COLO668 (cell line): ENCODE measurements around the gene TRAPPC2L.
"Not testable (repeated sequence)": the region's sequence is repeated elsewhere in the genome, so short reads cannot be mapped to it uniquely, and the experiment has no call there.

Experiments
- DNase-seq: peaks from one replicate; lab custom pipeline; 2025; ENCODE audit not compliant: unreplicated experiment; lab: John Stamatoyannopoulos, UW

The TRAPPC2L gene

DNA sequence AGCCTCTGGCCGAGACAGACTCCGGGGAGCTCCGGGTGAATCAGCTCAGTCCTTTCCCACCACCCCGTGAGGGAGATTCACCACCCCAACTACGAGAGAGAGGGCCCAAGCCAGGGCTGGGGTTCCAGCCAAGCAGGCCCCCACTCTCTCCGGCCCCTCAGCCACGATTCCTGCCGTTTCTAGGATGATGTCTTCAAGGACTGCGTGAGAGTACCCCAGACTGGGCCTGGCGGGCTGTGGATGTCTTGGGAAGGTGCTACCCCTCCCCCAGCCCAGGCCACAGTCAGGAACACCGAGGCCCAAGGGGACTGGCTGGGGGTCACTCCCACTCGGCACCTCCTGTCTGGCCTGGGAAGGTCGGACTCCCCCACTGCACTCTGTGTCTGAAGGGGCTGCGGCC lies 31.1 kb downstream of the TRAPPC2L start:
- no peak for DNase-seq

DNA sequence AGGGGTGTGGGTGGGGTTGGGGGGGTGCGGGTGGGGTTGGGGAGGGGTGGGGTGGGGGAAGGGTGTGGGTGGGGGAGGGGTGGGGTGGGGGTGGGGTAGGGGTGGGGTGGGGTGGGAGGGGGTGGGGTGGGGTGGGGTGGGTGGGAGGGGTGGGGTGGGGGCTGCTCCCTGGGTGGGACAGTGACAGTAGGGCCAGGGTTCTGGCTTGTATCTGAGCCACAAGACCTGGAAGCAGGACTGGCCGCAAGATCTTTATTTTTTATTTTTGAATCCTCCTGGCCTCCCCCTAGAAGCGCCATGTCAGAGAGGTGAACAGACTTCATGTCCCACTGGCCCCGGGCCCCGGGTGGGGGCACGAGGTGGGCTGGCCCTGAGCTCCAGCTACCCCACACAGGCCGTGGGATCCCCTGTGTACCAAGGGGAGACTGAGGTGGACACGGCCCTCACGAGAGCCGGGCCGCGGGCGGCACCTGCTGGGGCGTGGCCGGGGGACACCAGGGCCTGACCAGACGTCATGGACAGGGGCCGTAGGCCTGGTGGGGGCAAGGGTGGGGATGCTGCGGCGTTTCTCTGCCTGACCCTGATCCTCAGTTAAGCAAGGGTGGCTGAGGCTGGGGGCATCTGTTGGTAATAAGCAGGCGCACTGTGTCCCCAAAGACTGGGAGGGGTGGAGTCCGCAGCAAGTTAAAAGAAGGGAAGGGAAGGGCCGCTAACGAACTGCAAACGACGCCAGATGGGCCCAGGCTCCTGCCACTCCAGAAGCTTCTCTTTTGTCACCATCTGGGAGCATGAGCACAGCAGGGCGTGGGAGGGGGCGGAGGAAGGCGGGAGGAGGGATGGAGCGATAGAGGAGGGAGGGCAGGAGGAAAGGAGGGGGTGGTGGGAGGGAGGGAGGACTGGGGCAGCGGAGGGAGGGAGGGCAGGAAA lies 31.8 kb downstream of the TRAPPC2L start:
- DNase-seq = peak; percentile 20

DNA sequence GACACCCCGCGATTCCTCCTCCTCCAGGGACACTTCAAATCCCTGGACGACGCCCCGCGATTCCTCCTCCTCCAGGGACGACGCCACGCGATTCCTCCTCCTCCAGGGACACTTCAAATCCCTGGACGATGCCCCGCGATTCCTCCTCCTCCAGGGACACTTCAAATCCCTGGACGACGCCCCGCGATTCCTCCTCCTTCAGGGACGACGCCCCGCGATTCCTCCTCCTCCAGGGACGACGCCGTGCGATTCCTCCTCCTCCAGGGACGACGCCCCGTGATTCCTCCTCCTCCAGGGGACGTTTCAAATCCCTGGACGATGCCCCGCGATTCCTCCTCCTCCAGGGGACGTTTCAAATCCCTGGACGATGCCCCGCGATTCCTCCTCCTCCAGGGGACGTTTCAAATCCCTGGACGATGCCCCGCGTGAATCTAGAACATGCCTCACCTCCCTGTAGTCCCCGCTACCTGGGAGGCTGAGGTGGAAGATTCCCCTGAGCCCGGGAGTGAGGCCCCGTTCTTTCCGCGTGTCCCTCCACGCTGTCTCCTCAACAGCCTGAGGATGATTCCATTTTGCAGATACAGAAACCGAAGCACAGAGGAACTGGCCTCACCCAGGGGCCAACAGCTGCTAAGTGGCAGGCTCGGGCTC lies 32.9 kb downstream of the TRAPPC2L start:
- DNase-seq = not testable (repeated sequence)

DNA sequence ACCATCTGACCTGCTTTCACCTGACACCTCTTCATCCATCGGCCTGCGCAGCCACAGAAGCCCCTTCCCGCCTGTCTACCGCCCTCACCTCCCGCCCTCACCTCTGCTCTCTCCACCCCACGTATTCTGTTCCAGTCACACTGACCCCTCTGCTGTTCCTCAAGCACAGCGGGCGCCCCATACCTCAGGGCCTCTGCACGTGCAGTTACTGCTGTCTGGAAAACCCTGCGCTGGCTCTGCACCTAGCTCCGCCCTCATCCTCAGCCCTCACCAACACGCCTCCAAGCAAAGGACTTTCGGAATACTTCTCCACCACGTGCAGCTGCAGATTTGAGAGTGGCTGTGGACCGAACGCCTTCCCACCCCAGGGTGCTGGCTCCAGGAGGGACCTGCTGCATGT lies 34.2 kb downstream of the TRAPPC2L start:
- no peak for DNase-seq

DNA sequence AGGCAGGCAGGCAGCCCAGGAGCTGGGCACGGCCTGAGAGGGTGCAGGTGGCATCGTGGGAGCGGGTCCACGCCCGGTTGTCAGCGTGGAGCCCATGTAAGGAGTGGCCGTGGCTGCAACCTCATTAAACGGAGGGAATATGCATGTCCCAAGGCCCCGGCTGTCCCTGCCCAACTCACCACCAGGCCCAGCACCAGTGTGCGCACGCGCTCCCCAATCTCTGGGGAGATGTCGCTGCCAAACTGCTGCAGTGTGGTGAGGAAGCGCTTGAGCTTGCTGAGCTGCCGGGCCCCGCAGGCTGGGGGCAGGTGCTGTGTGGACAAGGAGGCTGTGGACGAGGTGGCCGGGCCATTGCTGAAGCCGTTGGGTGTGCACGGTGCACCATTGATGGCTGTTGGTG lies 35.1 kb downstream of the TRAPPC2L start:
- no peak for DNase-seq

DNA sequence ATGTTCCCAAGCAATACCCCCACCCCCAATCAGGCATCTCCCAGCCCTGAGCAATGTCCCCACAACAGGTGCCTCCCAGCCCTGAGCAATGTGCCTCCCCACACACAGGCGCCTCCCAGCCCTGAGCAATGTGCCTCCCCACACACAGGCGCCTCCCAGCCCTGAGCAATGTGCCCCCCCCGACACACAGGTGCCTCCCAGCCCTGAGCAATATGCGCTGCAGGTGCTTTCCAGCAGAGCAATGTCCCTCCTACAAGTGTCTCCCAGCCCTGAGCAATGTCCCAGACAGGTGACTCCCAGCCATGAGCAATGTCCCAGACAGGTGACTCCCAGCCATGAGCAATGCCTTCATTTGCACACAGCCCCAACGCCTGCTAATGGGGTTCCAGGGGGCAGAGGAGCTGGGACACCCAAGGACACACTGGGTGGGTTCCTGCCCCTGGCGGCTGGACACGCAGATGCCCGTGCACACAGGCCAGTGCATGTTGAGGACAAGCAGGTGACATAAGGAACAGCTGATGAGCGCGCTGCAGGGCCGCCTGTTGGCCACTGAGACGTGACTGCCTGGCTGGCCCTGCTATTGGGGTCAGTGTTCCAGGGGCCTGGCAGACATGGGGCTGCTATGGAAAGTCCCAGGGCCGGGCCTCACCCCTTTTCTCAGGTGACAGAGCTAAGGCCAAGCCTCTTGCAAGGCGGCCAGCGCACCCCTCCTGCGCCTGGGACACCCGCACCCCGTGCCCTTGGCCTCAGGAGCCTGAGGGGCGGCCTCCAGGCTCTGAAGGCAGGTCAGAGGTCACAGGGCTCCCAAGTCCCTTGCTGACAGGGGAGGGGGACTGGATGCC lies 36.4 kb downstream of the TRAPPC2L start:
- no peak for DNase-seq

DNA sequence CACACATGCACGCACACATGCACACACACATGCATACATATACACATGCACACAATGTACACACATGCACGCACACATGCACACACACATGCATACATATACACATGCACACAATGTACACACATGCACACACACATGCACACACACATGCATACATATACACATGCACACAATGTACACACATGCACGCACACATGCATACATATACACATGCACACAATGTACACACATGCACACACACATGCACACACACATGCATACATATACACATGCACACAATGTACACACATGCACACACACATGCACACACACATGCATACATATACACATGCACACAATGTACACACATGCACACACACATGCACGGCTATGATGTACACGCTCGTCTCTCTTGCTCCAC lies 37.3 kb downstream of the TRAPPC2L start:
- DNase-seq = not testable (repeated sequence)

DNA sequence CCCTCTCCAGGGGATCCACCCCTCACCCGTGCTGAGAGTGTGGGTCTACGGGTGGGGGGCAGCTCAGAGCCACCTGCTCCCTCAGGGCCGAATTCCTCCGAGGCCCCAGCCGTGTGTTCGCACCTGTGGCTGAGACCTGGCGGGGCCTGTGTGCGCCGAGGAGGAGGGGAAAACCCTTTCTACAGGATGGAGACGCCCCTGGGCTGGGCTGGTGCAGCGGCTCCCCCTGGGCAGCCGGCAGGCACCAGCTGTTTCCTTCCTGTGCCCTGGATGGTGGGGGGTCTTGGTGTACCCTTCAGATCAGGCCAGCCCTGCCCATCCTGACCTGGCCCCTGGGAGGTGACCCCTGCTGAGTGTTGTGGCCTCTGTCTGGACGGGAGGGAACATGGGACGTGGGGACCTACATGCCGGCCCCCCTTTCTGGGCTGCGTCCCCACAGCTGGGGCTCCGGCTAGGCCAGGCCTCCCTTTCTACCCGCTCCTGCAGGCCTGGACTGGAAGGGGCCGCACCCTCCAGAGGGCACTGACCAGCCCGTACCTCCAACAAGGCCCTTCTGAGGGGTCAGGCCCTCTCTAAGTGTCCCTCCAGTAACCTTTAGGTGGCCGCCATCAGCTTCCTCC lies 37.9 kb downstream of the TRAPPC2L start:
- no peak for DNase-seq

DNA sequence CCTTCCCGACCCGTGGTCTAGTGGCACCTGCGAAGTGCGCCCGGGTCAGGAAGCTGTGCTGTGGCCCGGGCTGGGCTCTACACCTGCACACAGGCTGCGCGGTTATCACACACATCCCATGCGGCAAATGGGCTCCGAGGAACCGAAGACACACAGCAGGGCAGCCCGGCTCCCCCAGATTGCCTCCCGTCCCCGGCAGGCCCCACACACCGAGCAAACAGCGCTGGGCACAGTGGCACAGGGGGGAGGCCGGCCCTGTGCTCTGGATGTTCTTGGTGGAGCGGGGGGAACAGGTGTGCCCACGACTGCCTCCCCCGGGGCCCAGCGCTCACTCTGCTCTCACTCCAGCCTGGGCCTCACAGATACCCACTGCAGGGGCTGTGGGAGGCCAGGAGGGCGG lies 38.4 kb downstream of the TRAPPC2L start:
- DNase-seq = no peak

DNA sequence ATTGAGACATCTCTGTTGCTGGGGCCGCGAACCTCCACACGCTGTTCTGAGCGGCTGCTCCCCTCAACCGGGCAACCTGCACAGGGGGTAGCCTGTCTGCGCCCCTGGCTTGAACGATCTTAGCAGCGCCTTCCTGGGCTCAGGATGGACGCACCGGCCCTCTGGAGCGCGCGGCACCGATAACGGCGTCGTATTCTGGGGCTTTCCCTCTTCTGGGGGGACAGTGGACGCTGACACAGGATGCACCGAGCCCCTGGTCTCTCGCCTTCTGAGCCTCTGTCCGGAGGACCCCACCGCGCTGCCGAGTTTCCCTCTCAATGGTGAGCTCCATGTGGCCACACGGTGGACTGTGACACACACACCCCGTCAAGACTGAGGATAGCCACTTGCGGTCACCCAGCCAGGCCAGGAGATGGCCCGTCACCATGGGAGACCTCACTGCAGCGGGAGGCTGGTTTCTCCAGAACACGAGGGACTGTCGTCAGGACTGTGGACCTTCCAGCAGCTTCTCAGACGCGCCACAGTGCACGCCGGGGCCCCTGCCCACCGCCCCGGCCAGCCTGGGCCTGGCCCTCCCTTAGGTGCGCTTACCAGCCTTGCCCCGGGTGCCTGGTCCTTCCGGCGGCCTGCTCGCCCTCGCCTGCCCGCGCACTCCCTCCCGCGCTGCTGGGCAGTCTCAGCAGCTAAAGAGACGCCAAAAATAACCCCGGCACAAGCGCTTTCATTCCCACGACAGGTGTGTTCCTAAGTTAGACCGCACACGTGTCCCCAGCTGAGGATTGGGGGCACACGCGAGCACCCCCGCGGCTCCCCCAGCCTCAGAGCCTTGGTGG lies 39.5 kb downstream of the TRAPPC2L start:
- no peak for DNase-seq

DNA sequence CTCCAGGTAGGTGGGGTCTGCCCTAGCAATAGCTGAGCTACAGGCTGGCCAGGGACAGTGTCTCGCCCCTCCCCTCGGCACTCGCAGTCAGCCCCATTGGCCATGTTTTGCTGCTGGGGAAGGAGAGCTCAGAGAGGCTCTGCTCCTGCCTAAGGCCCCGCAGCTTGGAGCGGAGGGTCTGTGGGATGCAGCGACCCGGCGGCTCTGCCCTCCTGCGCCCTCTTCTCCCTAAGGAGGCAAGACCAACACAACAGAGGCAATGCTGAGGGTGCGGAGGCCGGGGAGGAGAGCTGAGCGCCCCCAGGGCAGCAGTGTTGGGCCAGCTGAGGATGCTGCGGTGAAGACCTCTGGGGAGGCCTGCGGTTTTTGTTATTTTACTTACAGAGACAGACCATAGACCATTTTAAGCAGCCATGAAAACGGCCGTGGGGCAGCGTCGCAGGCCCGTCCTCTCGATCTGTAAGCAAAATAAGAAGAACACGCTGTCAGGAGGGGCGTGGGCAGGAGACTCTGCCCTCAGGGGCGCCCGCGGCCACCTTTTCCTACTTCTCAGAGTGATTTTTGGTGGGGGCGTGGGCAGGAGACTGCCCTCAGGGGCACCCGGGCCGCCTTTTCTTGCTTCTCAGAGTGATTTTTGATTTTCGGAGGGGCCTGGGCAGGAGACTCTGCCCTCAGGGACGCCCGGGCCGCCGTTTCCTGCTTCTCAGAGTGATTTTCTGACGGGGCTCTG lies 40.9 kb downstream of the TRAPPC2L start:
- DNase-seq = no peak

DNA sequence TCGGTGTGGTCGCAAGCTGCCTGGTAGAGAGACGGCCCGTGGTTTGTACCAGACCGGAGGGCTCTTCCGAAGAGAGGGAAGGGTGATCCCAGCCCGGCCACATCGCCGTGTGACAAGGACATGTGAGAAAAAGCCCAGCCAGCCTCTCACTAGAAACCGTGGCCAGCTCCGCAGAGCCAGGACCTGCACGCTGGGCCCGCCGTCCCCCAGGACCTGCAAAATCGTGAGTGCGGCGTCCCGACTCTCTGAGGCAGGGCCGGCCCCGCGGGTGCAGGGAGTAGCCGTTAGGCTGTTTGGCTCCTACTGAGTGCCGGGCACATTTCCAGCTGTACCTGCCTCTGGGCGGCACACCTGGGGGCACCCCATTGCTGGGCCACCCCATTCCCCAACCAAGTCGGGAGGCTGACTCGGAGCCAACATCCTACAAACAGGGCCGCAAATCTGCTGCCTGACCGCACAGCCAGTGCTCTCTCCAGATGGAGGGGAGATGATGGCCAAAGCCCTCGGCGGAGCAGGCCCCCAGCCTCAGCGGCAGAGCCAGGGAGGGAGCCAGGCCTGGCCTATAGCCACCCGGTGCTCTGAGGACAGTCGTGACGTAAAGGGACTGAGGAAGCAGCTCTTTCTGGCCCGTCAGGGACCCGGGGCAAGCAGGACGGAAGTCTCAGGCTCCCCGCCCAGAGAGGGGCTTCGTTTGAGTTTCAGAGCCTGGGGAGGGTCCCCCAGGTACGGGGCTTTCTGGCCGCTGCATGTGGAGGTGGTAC lies 43.2 kb downstream of the TRAPPC2L start:
- no peak for DNase-seq

DNA sequence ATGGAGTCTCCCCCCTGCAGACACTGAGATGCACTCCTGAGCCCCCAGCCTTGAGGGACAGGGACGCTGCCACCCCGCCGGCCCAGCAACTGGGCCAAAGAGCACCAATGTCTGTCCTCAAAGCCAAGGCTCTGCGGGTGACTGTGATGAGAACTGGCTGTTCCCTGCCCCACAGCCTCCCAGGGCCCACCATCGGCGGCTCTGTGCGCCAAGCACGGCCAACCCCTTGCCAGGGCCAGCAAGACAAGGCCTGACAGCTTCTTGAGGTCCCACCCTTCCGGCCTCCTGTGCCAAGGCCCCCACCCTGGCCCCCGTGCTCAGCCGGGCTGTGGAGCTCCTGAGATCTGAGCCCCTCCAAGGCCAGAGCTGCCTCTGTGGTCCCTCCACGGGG lies 43.7 kb downstream of the TRAPPC2L start:
- DNase-seq = no peak

DNA sequence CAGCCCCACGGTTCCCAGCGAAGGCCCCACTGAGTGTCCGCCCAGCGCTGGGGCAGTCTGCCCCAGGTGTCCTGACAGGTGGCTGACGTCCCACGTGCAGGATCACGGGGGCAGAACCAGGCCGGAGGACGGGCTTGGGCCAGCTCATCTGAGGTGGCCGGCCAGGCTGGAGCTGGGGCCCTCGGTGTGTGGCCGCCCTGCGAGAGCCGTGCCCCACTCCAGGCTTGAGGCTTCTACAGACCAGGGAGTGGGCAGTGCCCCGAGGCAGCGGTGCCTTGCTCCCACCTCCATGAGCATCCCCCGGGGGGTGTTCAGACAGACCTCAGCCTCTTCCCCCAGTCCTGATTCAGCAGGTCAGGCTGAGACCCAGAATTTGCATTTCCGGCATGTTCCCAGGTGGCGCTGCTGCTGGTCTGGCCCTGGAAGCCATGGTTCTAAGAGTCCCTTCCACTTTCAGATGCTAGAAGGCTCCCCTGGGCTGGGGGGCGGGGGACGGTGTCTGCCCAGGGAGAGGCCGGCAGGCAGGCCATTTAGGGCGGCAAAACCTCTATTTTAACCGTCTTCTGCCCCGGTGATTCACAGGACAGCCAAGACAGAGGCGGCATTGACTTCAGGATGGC lies 44.9 kb downstream of the TRAPPC2L start:
- no peak for DNase-seq

DNA sequence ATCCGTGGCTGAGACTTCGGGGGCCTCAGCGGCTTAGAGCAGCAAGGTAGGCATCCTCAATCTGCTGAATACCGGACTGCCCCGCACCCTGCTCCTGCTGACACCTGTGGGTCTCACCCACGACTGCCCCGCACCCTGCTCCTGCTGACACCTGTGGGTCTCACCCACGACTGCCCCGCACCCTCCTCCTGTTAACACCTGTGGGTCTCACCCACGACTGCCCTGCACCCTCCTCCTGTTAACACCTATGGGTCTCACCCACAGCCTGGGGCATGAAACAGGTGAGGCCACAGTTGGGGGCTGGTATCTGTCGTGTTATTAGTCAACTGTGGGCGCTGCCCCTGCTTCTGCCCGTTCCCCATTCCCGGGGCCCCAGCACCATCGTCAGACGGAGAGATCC lies 45.8 kb downstream of the TRAPPC2L start:
- no peak for DNase-seq

DNA sequence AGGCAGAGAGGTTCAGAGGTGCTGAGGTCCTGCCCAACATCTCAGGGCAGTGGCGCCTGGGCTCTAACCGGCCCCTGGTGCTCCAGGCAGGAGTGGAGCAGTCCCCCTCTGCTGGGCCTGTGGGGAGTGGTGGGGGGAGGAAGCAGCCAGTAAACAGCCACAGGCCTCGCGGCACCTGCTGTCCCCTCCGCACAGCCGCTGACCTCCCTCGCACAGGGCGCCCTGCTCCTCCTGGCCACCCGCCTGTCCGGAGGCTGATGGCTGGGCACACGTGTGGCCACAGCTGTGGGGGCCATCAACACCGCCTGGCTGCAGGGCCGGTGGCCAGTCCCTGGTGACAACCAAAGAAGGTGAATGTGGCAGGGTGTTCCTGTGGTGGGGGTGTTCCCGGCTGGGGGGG lies 46.3 kb downstream of the TRAPPC2L start:
- DNase-seq = no peak

DNA sequence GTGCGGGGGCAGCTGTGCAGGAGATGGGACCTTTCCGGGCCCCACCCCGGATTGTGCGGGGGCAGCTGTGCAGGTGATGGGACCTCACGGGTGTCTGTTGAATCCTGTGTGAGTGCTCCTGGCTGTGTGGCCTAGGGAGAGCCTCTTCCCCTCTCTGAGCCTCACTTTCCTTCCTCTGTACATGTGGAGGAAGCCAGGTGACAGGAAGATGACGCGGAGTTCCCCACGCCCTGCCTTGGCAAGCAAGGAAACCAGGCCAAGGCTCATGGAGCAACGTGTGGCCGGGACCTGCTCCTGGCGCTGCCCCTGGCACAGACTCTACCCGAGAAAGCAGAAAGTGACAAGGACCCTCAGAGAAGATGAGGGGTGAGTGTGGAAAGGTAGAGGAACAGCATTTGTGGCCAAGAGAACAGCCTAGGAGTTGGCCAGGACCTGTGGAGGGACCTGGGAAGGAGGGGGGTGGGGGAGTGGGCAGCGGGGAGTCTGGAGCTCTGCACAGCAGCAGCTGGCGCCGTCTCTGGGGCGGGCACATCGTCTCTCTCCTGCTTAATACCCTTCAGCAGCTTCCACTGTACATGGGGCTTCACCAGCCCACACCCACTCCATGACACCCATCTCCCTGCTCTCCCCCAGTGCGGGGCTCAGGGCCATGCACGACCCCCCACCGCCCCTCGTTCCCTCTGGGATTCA lies 47.9 kb downstream of the TRAPPC2L start:
- DNase-seq = no peak

DNA sequence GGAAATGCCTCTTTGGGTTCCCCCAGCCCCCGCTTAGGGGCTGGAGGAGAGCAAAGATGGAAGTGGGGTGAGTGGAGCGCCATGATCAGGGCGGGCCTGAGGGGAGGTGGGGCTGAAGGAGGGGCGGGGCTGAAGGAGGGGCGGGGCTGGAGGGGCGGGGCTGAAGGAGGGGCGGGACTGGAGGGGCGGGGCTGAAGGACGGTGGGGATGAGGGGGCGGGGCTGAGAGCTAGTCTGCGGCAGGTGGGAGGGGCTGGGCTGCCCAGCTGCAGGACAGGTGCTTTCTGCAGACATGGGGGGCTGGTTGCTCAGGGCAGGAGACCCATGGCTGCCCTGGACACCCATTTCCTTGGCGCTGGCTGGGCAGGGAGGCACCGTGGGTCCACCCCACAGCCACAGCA lies 48.6 kb downstream of the TRAPPC2L start:
- DNase-seq = peak; percentile 51
